ENCODE measurements around the gene PRSS3.

GRCh38 chr9:33776578-33776977 is 18.8 kb upstream of the PRSS3 start:
- no peak for TF ChIP-seq CTCF (IDR thresholded peaks at IDR 0.05)
- no peak for TF ChIP-seq POLR2AphosphoS5 (IDR thresholded peaks at IDR 0.05; ENCODE audit: insufficient read depth in 1 of 2, low read depth in 1 of 2)
